ENCODE data around the gene ERN1. TPM values are rescaled to one million over a fixed set of nuclear protein-coding genes. Genes with fewer than 3 reads are reported as not detected.

Gene ERN1
- total and polyA plus RNA-seq, 5 donors, result 3.3 to 11.4 (median 9.2) TPM

- no peak for ATAC-seq
- H3K27me3 ChIP-seq (ENCODE audit: control insufficient read depth, insufficient read depth), result no peaks in the 10 kb centered on the region
- no peak overlapping the region for H3K27ac ChIP-seq (ENCODE audit: low read length)
- no peak overlapping the region for H3K4me3 ChIP-seq (ENCODE audit: low read length)
- 73% methylated on average over 12 of the region's 12 CpGs for WGBS
- intact Hi-C loops (cut with DNase I), result loop anchor here in 1 of 4 donors (10.0 kb wide), 1 partner anchor 242 kb away; no protein-coding TSS in a partner anchor
- no peaks in the 10 kb centered on the region for H3K4me1 ChIP-seq (ENCODE audit: control insufficient read depth, insufficient read depth, low read length)
- DNase-seq, result no peak
- H3K9me3 ChIP-seq (ENCODE audit: control insufficient read depth, low read length), result no peaks in the 10 kb centered on the region
Measured at GRCh38 chr17:64042700-64043485, 87.1 kb downstream of the ERN1 start.

GRCh38 chr17:64041912-64042311, 88.0 kb downstream of the ERN1 start:
- WGBS, result 72% methylated on average over 11 of the region's 11 CpGs

GRCh38 chr17:64040206-64040605, 89.7 kb downstream of the ERN1 start:
- no peaks in the 10 kb centered on the region for H3K27me3 ChIP-seq (ENCODE audit: control insufficient read depth, insufficient read depth)
- intact Hi-C loops (cut with DNase I), result loop anchor here in 1 of 4 donors (10.0 kb wide), 1 partner anchor 245 kb away; no protein-coding TSS in a partner anchor
- no peak for ATAC-seq
- H3K9me3 ChIP-seq (ENCODE audit: control insufficient read depth, low read length), result no peaks in the 10 kb centered on the region
- no peak overlapping the region for H3K4me3 ChIP-seq (ENCODE audit: low read length)
- no peaks in the 10 kb centered on the region for H3K4me1 ChIP-seq (ENCODE audit: control insufficient read depth, insufficient read depth, low read length)
- no peak for DNase-seq
- 58% methylated on average over 6 of the region's 6 CpGs for WGBS
- no peak overlapping the region for H3K27ac ChIP-seq (ENCODE audit: low read length)

More at GRCh38 chr17:64041912-64042311, 88.0 kb downstream of the ERN1 start:
- no peak for DNase-seq
- intact Hi-C loops (cut with DNase I), result loop anchor here in 1 of 4 donors (10.0 kb wide), 1 partner anchor 243 kb away; no protein-coding TSS in a partner anchor
- Histone ChIP-seq H3K27me3 (ENCODE audit: control insufficient read depth, insufficient read depth) (no peaks in the 10 kb centered on the region), H3K4me1 (ENCODE audit: control insufficient read depth, insufficient read depth, low read length) (no peaks in the 10 kb centered on the region), H3K4me3 (ENCODE audit: low read length) (no peak overlapping the region), H3K27ac (ENCODE audit: low read length) (no peak overlapping the region), H3K9me3 (ENCODE audit: control insufficient read depth, low read length) (no peaks in the 10 kb centered on the region)
- ATAC-seq, result no peak

GRCh38 chr17:64039106-64039400, 90.9 kb downstream of the ERN1 start:
- WGBS, result 96% methylated on average over 3 of the region's 3 CpGs
- ATAC-seq (no peak), DNase-seq (no peak)
- no peak overlapping the region for H3K4me3 ChIP-seq (ENCODE audit: low read length)
- intact Hi-C loops (cut with DNase I), result no loop called here
- no peaks in the 10 kb centered on the region for H3K4me1 ChIP-seq (ENCODE audit: control insufficient read depth, insufficient read depth, low read length)
- H3K27me3 ChIP-seq (ENCODE audit: control insufficient read depth, insufficient read depth), result no peaks in the 10 kb centered on the region
- H3K9me3 ChIP-seq (ENCODE audit: control insufficient read depth, low read length), result no peaks in the 10 kb centered on the region
- no peak overlapping the region for H3K27ac ChIP-seq (ENCODE audit: low read length)

- intact Hi-C loops (cut with DNase I), result no loop called here
- Histone ChIP-seq H3K27ac (ENCODE audit: low read length) (no peak overlapping the region), H3K4me1 (ENCODE audit: control insufficient read depth, insufficient read depth, low read length) (no peaks in the 10 kb centered on the region), H3K4me3 (ENCODE audit: low read length) (no peak overlapping the region), H3K27me3 (ENCODE audit: control insufficient read depth, insufficient read depth) (no peaks in the 10 kb centered on the region), H3K9me3 (ENCODE audit: control insufficient read depth, low read length) (no peaks in the 10 kb centered on the region)
- 89% methylated on average over 16 of the region's 16 CpGs for WGBS
- ATAC-seq, result no peak
- DNase-seq, result no peak
Measured at GRCh38 chr17:64038331-64039105, 91.4 kb downstream of the ERN1 start.

GRCh38 chr17:64037802-64038201, 92.1 kb downstream of the ERN1 start:
- Histone ChIP-seq H3K27ac (ENCODE audit: low read length) (no peak overlapping the region), H3K9me3 (ENCODE audit: control insufficient read depth, low read length) (no peaks in the 10 kb centered on the region), H3K27me3 (ENCODE audit: control insufficient read depth, insufficient read depth) (no peaks in the 10 kb centered on the region), H3K4me1 (ENCODE audit: control insufficient read depth, insufficient read depth, low read length) (no peaks in the 10 kb centered on the region), H3K4me3 (ENCODE audit: low read length) (no peak overlapping the region)
- no peak for ATAC-seq
- intact Hi-C loops (cut with DNase I), result no loop called here
- DNase-seq, result no peak
- 96% methylated on average over 5 of the region's 5 CpGs for WGBS

- no peak overlapping the region for H3K4me3 ChIP-seq (ENCODE audit: low read length)
- intact Hi-C loops (cut with DNase I), result no loop called here
- no peaks in the 10 kb centered on the region for H3K4me1 ChIP-seq (ENCODE audit: control insufficient read depth, insufficient read depth, low read length)
- no peaks in the 10 kb centered on the region for H3K9me3 ChIP-seq (ENCODE audit: control insufficient read depth, low read length)
- no peak overlapping the region for H3K27ac ChIP-seq (ENCODE audit: low read length)
- ATAC-seq (peak in 1 of 2 donors; percentile 20), DNase-seq (no peak)
- 69% methylated on average over 6 of the region's 6 CpGs for WGBS
- H3K27me3 ChIP-seq (ENCODE audit: control insufficient read depth, insufficient read depth), result no peaks in the 10 kb centered on the region
Measured at GRCh38 chr17:64037180-64037579, 92.8 kb downstream of the ERN1 start.

GRCh38 chr17:64036198-64036922, 93.6 kb downstream of the ERN1 start:
- Histone ChIP-seq H3K27me3 (ENCODE audit: control insufficient read depth, insufficient read depth) (no peaks in the 10 kb centered on the region), H3K4me3 (ENCODE audit: low read length) (no peak overlapping the region), H3K27ac (ENCODE audit: low read length) (no peak overlapping the region), H3K4me1 (ENCODE audit: control insufficient read depth, insufficient read depth, low read length) (no peaks in the 10 kb centered on the region), H3K9me3 (ENCODE audit: control insufficient read depth, low read length) (no peaks in the 10 kb centered on the region)
- WGBS, result 89% methylated on average over 14 of the region's 14 CpGs
- ATAC-seq, result no peak
- DNase-seq, result no peak
- intact Hi-C loops (cut with DNase I), result no loop called here

GRCh38 chr17:64032081-64032480, 97.9 kb downstream of the ERN1 start:
- no peak for DNase-seq
- Histone ChIP-seq H3K9me3 (ENCODE audit: control insufficient read depth, low read length) (no peaks in the 10 kb centered on the region), H3K27ac (ENCODE audit: low read length) (no peak overlapping the region), H3K4me3 (ENCODE audit: low read length) (no peak overlapping the region), H3K27me3 (ENCODE audit: control insufficient read depth, insufficient read depth) (no peaks in the 10 kb centered on the region), H3K4me1 (ENCODE audit: control insufficient read depth, insufficient read depth, low read length) (no peaks in the 10 kb centered on the region)
- WGBS, result 83% methylated on average over 4 of the region's 4 CpGs
- no peak for ATAC-seq
- intact Hi-C loops (cut with DNase I), result no loop called here

GRCh38 chr17:64028874-64029464, 101.0 kb downstream of the ERN1 start:
- 16% methylated on average over 3 of the region's 3 CpGs for WGBS
- DNase-seq (peak; percentile 59 to 81 (median 66)), ATAC-seq (peak; percentile 59 to 71)
- Histone ChIP-seq H3K9me3 (ENCODE audit: control insufficient read depth, low read length) (no peaks in the 10 kb centered on the region), H3K4me1 (ENCODE audit: control insufficient read depth, insufficient read depth, low read length) (no peaks in the 10 kb centered on the region), H3K27ac (ENCODE audit: low read length) (no peak overlapping the region), H3K4me3 (ENCODE audit: low read length) (no peak overlapping the region), H3K27me3 (ENCODE audit: control insufficient read depth, insufficient read depth) (no peaks in the 10 kb centered on the region)
- intact Hi-C loops (cut with DNase I), result loop anchor here (2.0 to 10.0 kb wide), 5 partner anchors 103 to 256 kb away; partner anchors contain the start of genes ERN1 (in 3 of the 4), CSHL1 (in 2 of the 4) and GH1 (in 2 of the 4)
